Stimulated activated CD8-positive, alpha-beta memory T cell treated with anti-CD3 and anti-CD28 coated beads, Interleukin-4, amount 100 ng/mL, for 1 hour (primary cell): ENCODE measurements around the gene DENND4B.

Experiments used
- DNase-seq, 2 donors: peaks; one replicate each; pipeline ENCODE4 v3.0.0-alpha.2; 2020; ENCODE audit warnings: low read depth in 2 of 2, low spot score in 1 of 2

The DENND4B gene

GRCh38 chr1:153951183-153951582 lies 4.7 kb upstream of the DENND4B start:
- DNase-seq, result no peak

GRCh38 chr1:153945795-153946621 lies 510 bp downstream of the DENND4B start:
- peak; percentile 46 to 52 for DNase-seq

- DNase-seq, result peak; percentile 62 to 70
These were observed 1.3 kb downstream of the DENND4B start for GRCh38 chr1:153945131-153945794.

- no peak for DNase-seq
These were observed 1.7 kb downstream of the DENND4B start for GRCh38 chr1:153944827-153945117.

GRCh38 chr1:153944005-153944826 lies 2.3 kb downstream of the DENND4B start:
- no peak for DNase-seq

- DNase-seq, result no peak
These were observed 3.6 kb downstream of the DENND4B start for GRCh38 chr1:153942766-153943549.

GRCh38 chr1:153941826-153942725 lies 4.4 kb downstream of the DENND4B start:
- DNase-seq, result no peak

- DNase-seq, result no peak
These were observed 5.8 kb downstream of the DENND4B start for GRCh38 chr1:153940756-153941155.

- no peak for DNase-seq
These were observed 7.0 kb downstream of the DENND4B start for GRCh38 chr1:153939476-153939875.

GRCh38 chr1:153938996-153939395 lies 7.5 kb downstream of the DENND4B start:
- DNase-seq, result no peak

- DNase-seq, result no peak
These were observed 9.2 kb downstream of the DENND4B start for GRCh38 chr1:153937331-153937730.

GRCh38 chr1:153936011-153936802 lies 10.3 kb downstream of the DENND4B start:
- no peak for DNase-seq

GRCh38 chr1:153934746-153935145 lies 11.8 kb downstream of the DENND4B start:
- no peak for DNase-seq

GRCh38 chr1:153933955-153934354 lies 12.6 kb downstream of the DENND4B start:
- no peak for DNase-seq

GRCh38 chr1:153933430-153933829 lies 13.1 kb downstream of the DENND4B start:
- no peak for DNase-seq

- DNase-seq, result no peak
These were observed 14.1 kb downstream of the DENND4B start for GRCh38 chr1:153932156-153933131.

GRCh38 chr1:153929981-153930948 lies 16.3 kb downstream of the DENND4B start:
- no peak for DNase-seq
